Fibroblast of lung (primary cell): Measurements from ENCODE around the gene BASP1. TPM values are rescaled to one million over a fixed set of nuclear protein-coding genes. Genes with fewer than 3 reads are reported as not detected.

ENCODE experiments used
- DNase-seq, 2 donors: peaks; one replicate each; pipeline versions ENCODE4 v3.0.0 to v3.0.0-alpha.2; 2010; ENCODE audit warnings: low read depth in 2 of 2
- H2AFZ ChIP-seq: 2 replicates; pipeline ENCODE4 v1.5.1; 2012; ENCODE audit warnings: low read length, control low read depth, inconsistent platforms
- H3K27ac ChIP-seq: 2 replicates; pipeline ENCODE4 v1.5.1; 2011; ENCODE audit warnings: low read length, control low read depth; ENCODE audit not compliant: insufficient read depth
- H3K27me3 ChIP-seq: 2 replicates; pipeline ENCODE4 v1.5.1; 2011; ENCODE audit warnings: mild to moderate bottlenecking, low read length; ENCODE audit not compliant: control insufficient read depth, insufficient read depth
- H3K36me3 ChIP-seq: 2 replicates; pipeline ENCODE4 v1.5.1; 2011; ENCODE audit warnings: low read length; ENCODE audit not compliant: control insufficient read depth, insufficient read depth
- H3K4me1 ChIP-seq: 2 replicates; pipeline ENCODE4 v1.5.1; 2011; ENCODE audit warnings: low read length; ENCODE audit not compliant: control insufficient read depth, insufficient read depth; ENCODE audit errors: extremely low read depth
- H3K4me2 ChIP-seq: 2 replicates; pipeline ENCODE4 v1.5.1; 2011; ENCODE audit warnings: low read length, control low read depth; ENCODE audit not compliant: insufficient read depth; ENCODE audit errors: extremely low read depth
- H3K4me3 ChIP-seq, 4 experiments: fragments of 200-600 bp in 1 of 4; sonication (generic) in 1 of 4; replicated peaks in 1 of 4; 2 replicates each; pipeline ENCODE4 v1.5.1; 2011 to 2016; ENCODE audit warnings: low read length in 4 of 4, low read depth in 3 of 4, mild to moderate bottlenecking in 3 of 4, control low read depth in 2 of 4, inconsistent platforms in 1 of 4, mixed read lengths in 1 of 4; ENCODE audit not compliant: insufficient read depth in 1 of 4; ENCODE audit errors: control extremely low read depth in 1 of 4
- H3K79me2 ChIP-seq: 2 replicates; pipeline ENCODE4 v1.5.1; 2012; ENCODE audit warnings: mild to moderate bottlenecking, low read length, inconsistent platforms; ENCODE audit not compliant: control insufficient read depth, insufficient read depth
- H3K9ac ChIP-seq: 2 replicates; pipeline ENCODE4 v1.5.1; 2011; ENCODE audit warnings: mild to moderate bottlenecking, low read length, control low read depth; ENCODE audit not compliant: insufficient read depth
- H3K9me3 ChIP-seq: 2 replicates; pipeline ENCODE4 v1.5.1; 2012; ENCODE audit warnings: low read depth, low read length; ENCODE audit not compliant: control insufficient read depth, insufficient read depth
- H4K20me1 ChIP-seq: 2 replicates; pipeline ENCODE4 v1.5.1; 2011; ENCODE audit warnings: low read length; ENCODE audit not compliant: control insufficient read depth, insufficient read depth; ENCODE audit errors: extremely low read depth
- CTCF ChIP-seq, 2 donors: IDR thresholded peaks in 1 of 2; conservative IDR thresholded peaks in 1 of 2; 1 replicate in 1 of 2; 2 replicates in 1 of 2; pipeline ENCODE4 v1.5.1; 2011 to 2012; ENCODE audit warnings: low read length in 2 of 2, control low read depth in 1 of 2, inconsistent platforms in 1 of 2, low read depth in 1 of 2, mild to moderate bottlenecking in 1 of 2
- EZH2 ChIP-seq: IDR thresholded peaks from 2 replicates; pipeline ENCODE4 v1.5.1; 2012; ENCODE audit warnings: low read length, control low read depth, mild to moderate bottlenecking; ENCODE audit errors: missing control alignments
- polyA plus RNA-seq, 2 donors: library from polyadenylated mRNA; depleted of rRNA in 1 of 2; stranded (reverse) in 1 of 2; unstranded in 1 of 2; fragments of >200 nt; gene quantifications; 2 replicates each; pipeline ENCODE4 v1.2.1, GENCODE V29; 2011 to 2012; ENCODE audit warnings: missing spikeins in 1 of 2
- total RNA-seq: library from RNA; depleted of rRNA; stranded (reverse); fragments of >200 nt; gene quantifications from 2 replicates; pipeline ENCODE4 v1.2.1, GENCODE V29; 2014

BASP1 gene
- total and polyA plus RNA-seq, 2 donors (not counting 1 experiment from before 2014, with no cell fraction given): 186 to 248 TPM

- no peaks in the 10 kb centered on the region for H4K20me1 ChIP-seq
- no peak overlapping the region for H3K9ac ChIP-seq
- no peak for DNase-seq
- no peaks in the 10 kb centered on the region for H3K4me1 ChIP-seq
- TF ChIP-seq EZH2 (no peak), CTCF (conservative IDR thresholded peaks at IDR 0.05 in 1 of 2, IDR thresholded peaks at IDR 0.05 in 1 of 2; ENCODE audit: low read depth in 1 of 2, low read length in 2 of 2) (no peak)
- H3K79me2 ChIP-seq: peaks cover 64% of the 10 kb centered on the region
- H2AFZ ChIP-seq: no peak overlapping the region
- H3K4me2 ChIP-seq: no peak overlapping the region
- no peak overlapping the region for H3K4me3 ChIP-seq
- no peaks in the 10 kb centered on the region for H3K9me3 ChIP-seq
- H3K36me3 ChIP-seq: peaks cover 2% of the 10 kb centered on the region
- no peak overlapping the region for H3K27ac ChIP-seq
- H3K27me3 ChIP-seq: no peaks in the 10 kb centered on the region
Measured at GRCh38 chr5:17272111-17272510, 54.7 kb downstream of the BASP1 start.

GRCh38 chr5:17275289-17276158, 58.1 kb downstream of the BASP1 start:
- Histone ChIP-seq H3K4me1 (no peaks in the 10 kb centered on the region), H3K4me3 (no peak overlapping the region), H3K9me3 (no peaks in the 10 kb centered on the region), H2AFZ (no peak overlapping the region), H3K4me2 (no peak overlapping the region), H3K79me2 (peaks cover 34% of the 10 kb centered on the region), H3K27ac (no peak overlapping the region), H3K9ac (no peak overlapping the region), H3K27me3 (no peaks in the 10 kb centered on the region), H4K20me1 (no peaks in the 10 kb centered on the region), H3K36me3 (peaks cover 4% of the 10 kb centered on the region)
- TF ChIP-seq EZH2: no peak
- TF ChIP-seq CTCF (conservative IDR thresholded peaks at IDR 0.05 in 1 of 2, IDR thresholded peaks at IDR 0.05 in 1 of 2; ENCODE audit: low read depth in 1 of 2, low read length in 2 of 2): no peak
- DNase-seq: no peak

- H3K36me3 ChIP-seq: peaks cover 4% of the 10 kb centered on the region
- H3K27me3 ChIP-seq: no peaks in the 10 kb centered on the region
Measured at GRCh38 chr5:17276445-17276844, 59.0 kb downstream of the BASP1 start.

More at GRCh38 chr5:17276445-17276844, 59.0 kb downstream of the BASP1 start:
- TF ChIP-seq CTCF (conservative IDR thresholded peaks at IDR 0.05 in 1 of 2, IDR thresholded peaks at IDR 0.05 in 1 of 2; ENCODE audit: low read depth in 1 of 2, low read length in 2 of 2): no peak
- TF ChIP-seq EZH2: no peak
- H4K20me1 ChIP-seq: no peaks in the 10 kb centered on the region
- no peak for DNase-seq
- no peak overlapping the region for H3K9ac ChIP-seq
- H3K79me2 ChIP-seq: peaks cover 25% of the 10 kb centered on the region
- no peak overlapping the region for H3K27ac ChIP-seq
- H3K4me1 ChIP-seq: no peaks in the 10 kb centered on the region
- H3K4me2 ChIP-seq: no peak overlapping the region
- H2AFZ ChIP-seq: no peak overlapping the region
- H3K4me3 ChIP-seq: no peak overlapping the region
- H3K9me3 ChIP-seq: no peaks in the 10 kb centered on the region
